Stimulated activated effector memory CD8-positive, alpha-beta T cell treated with anti-CD3 and anti-CD28 coated beads, Interleukin-12 subunit alpha, Interleukin-12 subunit beta, amount 100 ng/mL, for 72 hours (primary cell): Measurements from ENCODE around the gene ACOT13.
"Not testable (repeated sequence)": the region's sequence is repeated elsewhere in the genome, so short reads cannot be mapped to it uniquely, and the experiment has no call there.

Experiments used
- ATAC-seq: fragments of 150-1000 bp; cut with Tn5 transposase; 2 replicates; pipeline ENCODE4 v1.10.0; 2021
- DNase-seq, 2 donors: peaks; one replicate each; pipeline ENCODE4 v3.0.0; 2021 to 2022; ENCODE audit warnings: low spot score in 2 of 2
- H3K27ac Mint-ChIP-seq: one replicate; pipeline ENCODE4 v1.8.0; 2022; ENCODE audit warnings: mild to moderate bottlenecking, mixed read lengths
- H3K36me3 Mint-ChIP-seq: one replicate; pipeline ENCODE4 v1.8.0; 2022; ENCODE audit warnings: mild to moderate bottlenecking, mixed read lengths
- H3K4me1 Mint-ChIP-seq: one replicate; pipeline ENCODE4 v1.8.0; 2022; ENCODE audit warnings: mixed read lengths
- H3K4me3 Mint-ChIP-seq: one replicate; pipeline ENCODE4 v1.8.0; 2022; ENCODE audit warnings: mild to moderate bottlenecking, mixed read lengths
- H3K9me3 Mint-ChIP-seq: one replicate; pipeline ENCODE4 v1.8.0; 2022; ENCODE audit warnings: mixed read lengths

Gene ACOT13

GRCh38 chr6:24720604-24721460 lies 54.0 kb downstream of the ACOT13 start:
- Mint-ChIP-seq H3K27ac (peak overlapping the region; percentile 99), H3K36me3 (peaks cover 56% of the 10 kb centered on the region), H3K4me1 (peaks cover 31% of the 10 kb centered on the region), H3K4me3 (peak overlapping the region; percentile 99), H3K9me3 (no peaks in the 10 kb centered on the region)
- peak; percentile 95 to 99 for DNase-seq
- ATAC-seq = peak; percentile 91

GRCh38 chr6:24721461-24722215 lies 54.8 kb downstream of the ACOT13 start:
- H3K36me3 Mint-ChIP-seq = peaks cover 48% of the 10 kb centered on the region
- ATAC-seq = peak; percentile 82
- peaks cover 24% of the 10 kb centered on the region for H3K4me1 Mint-ChIP-seq
- DNase-seq = no peak
- peak overlapping the region; percentile 99 for H3K4me3 Mint-ChIP-seq
- H3K27ac Mint-ChIP-seq = peak overlapping the region; percentile 99
- no peaks in the 10 kb centered on the region for H3K9me3 Mint-ChIP-seq

GRCh38 chr6:24723270-24723669 lies 56.4 kb downstream of the ACOT13 start:
- Mint-ChIP-seq H3K27ac (no peak overlapping the region), H3K9me3 (no peaks in the 10 kb centered on the region), H3K4me1 (peaks cover 11% of the 10 kb centered on the region), H3K4me3 (no peak overlapping the region), H3K36me3 (peaks cover 32% of the 10 kb centered on the region)
- no peak for DNase-seq
- no peak for ATAC-seq

- H3K9me3 Mint-ChIP-seq, ATAC-seq, H3K27ac Mint-ChIP-seq, H3K4me3 Mint-ChIP-seq, H3K4me1 Mint-ChIP-seq, DNase-seq, H3K36me3 Mint-ChIP-seq: not testable (repeated sequence)
Observed at GRCh38 chr6:24730653-24731052, 63.8 kb downstream of the ACOT13 start.

GRCh38 chr6:24731456-24732134 lies 64.7 kb downstream of the ACOT13 start:
- H3K9me3 Mint-ChIP-seq, H3K4me1 Mint-ChIP-seq, DNase-seq, ATAC-seq, H3K4me3 Mint-ChIP-seq, H3K36me3 Mint-ChIP-seq, H3K27ac Mint-ChIP-seq: not testable (repeated sequence)

GRCh38 chr6:24734166-24734565 lies 67.3 kb downstream of the ACOT13 start:
- no peaks in the 10 kb centered on the region for H3K36me3 Mint-ChIP-seq
- peaks cover 9% of the 10 kb centered on the region for H3K9me3 Mint-ChIP-seq
- no peak for DNase-seq
- no peak overlapping the region for H3K4me3 Mint-ChIP-seq
- H3K27ac Mint-ChIP-seq = no peak overlapping the region
- no peak for ATAC-seq
- no peaks in the 10 kb centered on the region for H3K4me1 Mint-ChIP-seq

- not testable (repeated sequence) for H3K4me1 Mint-ChIP-seq, DNase-seq, H3K9me3 Mint-ChIP-seq, H3K4me3 Mint-ChIP-seq, H3K27ac Mint-ChIP-seq, ATAC-seq, H3K36me3 Mint-ChIP-seq
Observed at GRCh38 chr6:24734710-24735109, 67.8 kb downstream of the ACOT13 start.

- peaks cover 16% of the 10 kb centered on the region for H3K4me1 Mint-ChIP-seq
Observed at GRCh38 chr6:24738741-24739140, 71.9 kb downstream of the ACOT13 start.

GRCh38 chr6:24740861-24741260 lies 74.0 kb downstream of the ACOT13 start:
- Mint-ChIP-seq H3K27ac (no peak overlapping the region), H3K9me3 (no peaks in the 10 kb centered on the region), H3K36me3 (peaks cover 6% of the 10 kb centered on the region), H3K4me1 (peaks cover 20% of the 10 kb centered on the region), H3K4me3 (no peak overlapping the region)
- ATAC-seq = no peak
- no peak for DNase-seq

More at GRCh38 chr6:24738741-24739140, 71.9 kb downstream of the ACOT13 start:
- ATAC-seq (no peak), DNase-seq (no peak)
- Mint-ChIP-seq H3K9me3 (no peaks in the 10 kb centered on the region), H3K27ac (no peak overlapping the region), H3K36me3 (peaks cover 6% of the 10 kb centered on the region), H3K4me3 (no peak overlapping the region)

- no peak overlapping the region for H3K27ac Mint-ChIP-seq
Observed at GRCh38 chr6:24742216-24742738, 75.4 kb downstream of the ACOT13 start.

GRCh38 chr6:24743265-24743943 lies 76.5 kb downstream of the ACOT13 start:
- peaks cover 20% of the 10 kb centered on the region for H3K4me1 Mint-ChIP-seq
- H3K4me3 Mint-ChIP-seq = peak overlapping the region; percentile 21
- DNase-seq = peak; percentile 7 to 68
- peak; percentile 96 for ATAC-seq
- peak overlapping the region; percentile 80 for H3K27ac Mint-ChIP-seq
- H3K36me3 Mint-ChIP-seq = peaks cover 6% of the 10 kb centered on the region
- H3K9me3 Mint-ChIP-seq = no peaks in the 10 kb centered on the region

More at GRCh38 chr6:24742216-24742738, 75.4 kb downstream of the ACOT13 start:
- H3K36me3 Mint-ChIP-seq = peaks cover 6% of the 10 kb centered on the region
- ATAC-seq (no peak), DNase-seq (no peak)
- H3K9me3 Mint-ChIP-seq = no peaks in the 10 kb centered on the region
- H3K4me3 Mint-ChIP-seq = peak overlapping the region; percentile 21
- H3K4me1 Mint-ChIP-seq = peaks cover 20% of the 10 kb centered on the region

- H3K4me3 Mint-ChIP-seq = no peak overlapping the region
- peak overlapping the region; percentile 80 for H3K27ac Mint-ChIP-seq
- DNase-seq (no peak), ATAC-seq (no peak)
- H3K4me1 Mint-ChIP-seq = peaks cover 20% of the 10 kb centered on the region
- H3K9me3 Mint-ChIP-seq = no peaks in the 10 kb centered on the region
- peaks cover 6% of the 10 kb centered on the region for H3K36me3 Mint-ChIP-seq
Observed at GRCh38 chr6:24743944-24744335, 77.1 kb downstream of the ACOT13 start.

- no peak for ATAC-seq
- Mint-ChIP-seq H3K4me3 (no peak overlapping the region), H3K4me1 (peaks cover 20% of the 10 kb centered on the region), H3K27ac (peak overlapping the region; percentile 9), H3K36me3 (peaks cover 6% of the 10 kb centered on the region), H3K9me3 (no peaks in the 10 kb centered on the region)
- no peak for DNase-seq
Observed at GRCh38 chr6:24744911-24745310, 78.0 kb downstream of the ACOT13 start.

- H3K9me3 Mint-ChIP-seq = no peaks in the 10 kb centered on the region
- no peaks in the 10 kb centered on the region for H3K36me3 Mint-ChIP-seq
- DNase-seq (no peak), ATAC-seq (no peak)
- H3K4me3 Mint-ChIP-seq = no peak overlapping the region
- no peaks in the 10 kb centered on the region for H3K4me1 Mint-ChIP-seq
- no peak overlapping the region for H3K27ac Mint-ChIP-seq
Observed at GRCh38 chr6:24749297-24749696, 82.4 kb downstream of the ACOT13 start.
